Measurements from ENCODE around the gene HOXD12.

Gene HOXD12

GRCh38 chr2:176146645-176147044, 47.0 kb downstream of the HOXD12 start:
- Histone ChIP-seq H3K18ac (ENCODE audit: low read length) (no peak overlapping the region), H2BK5ac (ENCODE audit: low read length) (no peak overlapping the region), H3K27ac (replicated peaks; ENCODE audit: low read length) (no peak overlapping the region), H3K27me3 (ENCODE audit: control insufficient read depth in 3 of 3, insufficient read depth in 3 of 3, low read depth in 1 of 3, low read length in 3 of 3) (peaks cover 43 to 97% (median 93%) of the 10 kb centered on the region in 3 experiments), H3K4me3 (ENCODE audit: low read length in 2 of 2) (no peak overlapping the region), H3K9ac (ENCODE audit: low read depth, low read length, poor library complexity) (no peak overlapping the region), H3K14ac (ENCODE audit: low read length) (no peak overlapping the region), H3K36me3 (replicated peaks in 1 of 2; ENCODE audit: control insufficient read depth in 2 of 2, insufficient read depth in 2 of 2, low read length in 2 of 2) (no peaks in the 10 kb centered on the region), H4K91ac (ENCODE audit: low read depth, low read length, poor library complexity) (no peak overlapping the region), H2AFZ (ENCODE audit: low read length) (no peak overlapping the region), H2BK120ac (ENCODE audit: low read depth, low read length) (no peak overlapping the region), H2AK5ac (ENCODE audit: low read depth, low read length) (no peak overlapping the region), H3K79me1 (ENCODE audit: low read depth, low read length) (no peaks in the 10 kb centered on the region), H3K23ac (ENCODE audit: low read depth, low read length, poor library complexity) (no peak overlapping the region), H3K4me2 (ENCODE audit: insufficient read depth, low read length, poor library complexity, severe bottlenecking) (no peak overlapping the region), H3K4ac (ENCODE audit: low read length) (no peak overlapping the region), H3K4me1 (ENCODE audit: control insufficient read depth in 2 of 2, insufficient read depth in 1 of 2, low read depth in 1 of 2, low read length in 2 of 2) (no peaks in the 10 kb centered on the region), H2BK15ac (ENCODE audit: low read length) (no peak overlapping the region), H2BK12ac (ENCODE audit: low read length) (no peak overlapping the region), H3K9me3 (replicated peaks in 1 of 2; ENCODE audit: control insufficient read depth in 2 of 2, insufficient read depth in 1 of 2, low read depth in 1 of 2, low read length in 2 of 2) (peaks cover 0 to 9% of the 10 kb centered on the region in 2 donors), H4K8ac (ENCODE audit: low read depth, low read length) (no peak overlapping the region)
- DNase-seq (ENCODE audit: low spot score): no peak

- Histone ChIP-seq H3K27me3 (ENCODE audit: control insufficient read depth in 3 of 3, insufficient read depth in 3 of 3, low read depth in 1 of 3, low read length in 3 of 3) (peaks cover 48 to 97% (median 94%) of the 10 kb centered on the region in 3 experiments), H3K79me1 (ENCODE audit: low read depth, low read length) (no peaks in the 10 kb centered on the region), H3K4me2 (ENCODE audit: insufficient read depth, low read length, poor library complexity, severe bottlenecking) (no peak overlapping the region), H3K4me3 (ENCODE audit: low read length in 2 of 2) (no peak overlapping the region), H2BK15ac (ENCODE audit: low read length) (no peak overlapping the region), H4K8ac (ENCODE audit: low read depth, low read length) (no peak overlapping the region), H3K14ac (ENCODE audit: low read length) (no peak overlapping the region), H3K23ac (ENCODE audit: low read depth, low read length, poor library complexity) (no peak overlapping the region), H3K4ac (ENCODE audit: low read length) (no peak overlapping the region), H3K18ac (ENCODE audit: low read length) (peak overlapping the region; percentile 13), H2AFZ (ENCODE audit: low read length) (peak overlapping the region; percentile 35), H3K4me1 (ENCODE audit: control insufficient read depth in 2 of 2, insufficient read depth in 1 of 2, low read depth in 1 of 2, low read length in 2 of 2) (no peaks in the 10 kb centered on the region), H3K27ac (replicated peaks; ENCODE audit: low read length) (no peak overlapping the region), H2AK5ac (ENCODE audit: low read depth, low read length) (no peak overlapping the region), H2BK12ac (ENCODE audit: low read length) (no peak overlapping the region), H3K9me3 (replicated peaks in 1 of 2; ENCODE audit: control insufficient read depth in 2 of 2, insufficient read depth in 1 of 2, low read depth in 1 of 2, low read length in 2 of 2) (peaks cover 0 to 9% of the 10 kb centered on the region in 2 donors), H2BK120ac (ENCODE audit: low read depth, low read length) (no peak overlapping the region), H3K9ac (ENCODE audit: low read depth, low read length, poor library complexity) (no peak overlapping the region), H3K36me3 (replicated peaks in 1 of 2; ENCODE audit: control insufficient read depth in 2 of 2, insufficient read depth in 2 of 2, low read length in 2 of 2) (no peaks in the 10 kb centered on the region), H2BK5ac (ENCODE audit: low read length) (no peak overlapping the region), H4K91ac (ENCODE audit: low read depth, low read length, poor library complexity) (no peak overlapping the region)
- no CpG with 5 or more reads among the region's 32 CpGs for WGBS, 2 donors (ENCODE audit: extremely low coverage in 2 of 2, insufficient read length in 2 of 2, insufficient replicate concordance in 1 of 2)
- DNase-seq (ENCODE audit: low spot score): no peak
These were observed 47.7 kb downstream of the HOXD12 start for GRCh38 chr2:176147210-176147799.

- DNase-seq (ENCODE audit: low spot score): no peak
- Histone ChIP-seq H2AK5ac (ENCODE audit: low read depth, low read length) (no peak overlapping the region), H3K27ac (replicated peaks; ENCODE audit: low read length) (no peak overlapping the region), H3K79me1 (ENCODE audit: low read depth, low read length) (no peaks in the 10 kb centered on the region), H3K4me3 (ENCODE audit: low read length in 2 of 2) (no peak overlapping the region), H2BK5ac (ENCODE audit: low read length) (peak overlapping the region; percentile 13), H3K4me1 (ENCODE audit: control insufficient read depth in 2 of 2, insufficient read depth in 1 of 2, low read depth in 1 of 2, low read length in 2 of 2) (no peaks in the 10 kb centered on the region), H4K91ac (ENCODE audit: low read depth, low read length, poor library complexity) (no peak overlapping the region), H3K9ac (ENCODE audit: low read depth, low read length, poor library complexity) (no peak overlapping the region), H2BK12ac (ENCODE audit: low read length) (no peak overlapping the region), H2AFZ (ENCODE audit: low read length) (no peak overlapping the region), H3K9me3 (replicated peaks in 1 of 2; ENCODE audit: control insufficient read depth in 2 of 2, insufficient read depth in 1 of 2, low read depth in 1 of 2, low read length in 2 of 2) (peaks cover 0 to 9% of the 10 kb centered on the region in 2 donors), H2BK15ac (ENCODE audit: low read length) (no peak overlapping the region), H3K4me2 (ENCODE audit: insufficient read depth, low read length, poor library complexity, severe bottlenecking) (no peak overlapping the region), H3K4ac (ENCODE audit: low read length) (no peak overlapping the region), H3K36me3 (replicated peaks in 1 of 2; ENCODE audit: control insufficient read depth in 2 of 2, insufficient read depth in 2 of 2, low read length in 2 of 2) (no peaks in the 10 kb centered on the region), H3K14ac (ENCODE audit: low read length) (no peak overlapping the region), H2BK120ac (ENCODE audit: low read depth, low read length) (no peak overlapping the region), H3K23ac (ENCODE audit: low read depth, low read length, poor library complexity) (no peak overlapping the region), H4K8ac (ENCODE audit: low read depth, low read length) (no peak overlapping the region), H3K27me3 (ENCODE audit: control insufficient read depth in 3 of 3, insufficient read depth in 3 of 3, low read depth in 1 of 3, low read length in 3 of 3) (peaks cover 54 to 97% (median 95%) of the 10 kb centered on the region in 3 experiments), H3K18ac (ENCODE audit: low read length) (no peak overlapping the region)
- no CpG with 5 or more reads among the region's 31 CpGs for WGBS, 2 donors (ENCODE audit: extremely low coverage in 2 of 2, insufficient read length in 2 of 2, insufficient replicate concordance in 1 of 2)
These were observed 48.4 kb downstream of the HOXD12 start for GRCh38 chr2:176147800-176148496.

- H2BK120ac ChIP-seq (ENCODE audit: low read depth, low read length): no peak overlapping the region
- no peak overlapping the region for H3K4me2 ChIP-seq (ENCODE audit: insufficient read depth, low read length, poor library complexity, severe bottlenecking)
- peaks cover 58 to 97% (median 95%) of the 10 kb centered on the region in 3 experiments for H3K27me3 ChIP-seq (ENCODE audit: control insufficient read depth in 3 of 3, insufficient read depth in 3 of 3, low read depth in 1 of 3, low read length in 3 of 3)
- H2AK5ac ChIP-seq (ENCODE audit: low read depth, low read length): no peak overlapping the region
- H3K79me1 ChIP-seq (ENCODE audit: low read depth, low read length): no peaks in the 10 kb centered on the region
- no peak overlapping the region for H4K91ac ChIP-seq (ENCODE audit: low read depth, low read length, poor library complexity)
- no peak overlapping the region for H2BK15ac ChIP-seq (ENCODE audit: low read length)
- peaks cover 0 to 9% of the 10 kb centered on the region in 2 donors for H3K9me3 ChIP-seq (replicated peaks in 1 of 2; ENCODE audit: control insufficient read depth in 2 of 2, insufficient read depth in 1 of 2, low read depth in 1 of 2, low read length in 2 of 2)
- DNase-seq (ENCODE audit: low spot score): no peak
- no peaks in the 10 kb centered on the region for H3K36me3 ChIP-seq (replicated peaks in 1 of 2; ENCODE audit: control insufficient read depth in 2 of 2, insufficient read depth in 2 of 2, low read length in 2 of 2)
- H3K4me3 ChIP-seq (ENCODE audit: low read length in 2 of 2): no peak overlapping the region
- no peak overlapping the region for H2BK5ac ChIP-seq (ENCODE audit: low read length)
- no peak overlapping the region for H3K4ac ChIP-seq (ENCODE audit: low read length)
- no peak overlapping the region for H3K27ac ChIP-seq (replicated peaks; ENCODE audit: low read length)
- no peaks in the 10 kb centered on the region for H3K4me1 ChIP-seq (ENCODE audit: control insufficient read depth in 2 of 2, insufficient read depth in 1 of 2, low read depth in 1 of 2, low read length in 2 of 2)
- WGBS, 2 donors (ENCODE audit: extremely low coverage in 2 of 2, insufficient read length in 2 of 2, insufficient replicate concordance in 1 of 2): no CpG with 5 or more reads among the region's 11 CpGs
- no peak overlapping the region for H2BK12ac ChIP-seq (ENCODE audit: low read length)
- no peak overlapping the region for H3K18ac ChIP-seq (ENCODE audit: low read length)
- peak overlapping the region; percentile 50 for H3K14ac ChIP-seq (ENCODE audit: low read length)
- H3K23ac ChIP-seq (ENCODE audit: low read depth, low read length, poor library complexity): no peak overlapping the region
- no peak overlapping the region for H4K8ac ChIP-seq (ENCODE audit: low read depth, low read length)
- H2AFZ ChIP-seq (ENCODE audit: low read length): no peak overlapping the region
- H3K9ac ChIP-seq (ENCODE audit: low read depth, low read length, poor library complexity): no peak overlapping the region
These were observed 49.3 kb downstream of the HOXD12 start for GRCh38 chr2:176148751-176149421.
